HG03064 (cell line): ENCODE data around the gene FMOD.

Experiments
- ATAC-seq: cut with Tn5 transposase; IDR thresholded peaks from one replicate; pipeline ENCODE4 v1.9.1; 2021; ENCODE audit warnings: low read depth; ENCODE audit not compliant: unreplicated experiment

Gene FMOD

DNA sequence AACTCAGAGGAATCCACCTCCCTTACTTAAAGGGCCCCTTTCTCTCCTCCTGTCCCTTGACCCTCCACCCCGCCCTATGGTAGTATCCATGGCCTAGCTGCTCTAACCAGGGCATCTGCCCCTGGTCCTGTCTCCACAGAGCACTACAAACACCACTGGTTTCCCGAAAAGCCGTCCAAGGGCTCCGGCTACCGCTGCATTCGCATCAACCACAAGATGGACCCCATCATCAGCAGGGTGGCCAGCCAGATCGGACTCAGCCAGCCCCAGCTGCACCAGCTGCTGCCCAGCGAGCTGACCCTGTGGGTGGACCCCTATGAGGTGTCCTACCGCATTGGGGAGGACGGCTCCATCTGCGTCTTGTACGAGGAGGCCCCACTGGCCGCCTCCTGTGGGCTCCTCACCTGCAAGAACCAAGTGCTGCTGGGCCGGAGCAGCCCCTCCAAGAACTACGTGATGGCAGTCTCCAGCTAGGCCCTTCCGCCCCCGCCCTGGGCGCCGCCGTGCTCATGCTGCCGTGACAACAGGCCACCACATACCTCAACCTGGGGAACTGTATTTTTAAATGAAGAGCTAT is 43.9 kb downstream of the FMOD start:
- ATAC-seq = no peak

DNA sequence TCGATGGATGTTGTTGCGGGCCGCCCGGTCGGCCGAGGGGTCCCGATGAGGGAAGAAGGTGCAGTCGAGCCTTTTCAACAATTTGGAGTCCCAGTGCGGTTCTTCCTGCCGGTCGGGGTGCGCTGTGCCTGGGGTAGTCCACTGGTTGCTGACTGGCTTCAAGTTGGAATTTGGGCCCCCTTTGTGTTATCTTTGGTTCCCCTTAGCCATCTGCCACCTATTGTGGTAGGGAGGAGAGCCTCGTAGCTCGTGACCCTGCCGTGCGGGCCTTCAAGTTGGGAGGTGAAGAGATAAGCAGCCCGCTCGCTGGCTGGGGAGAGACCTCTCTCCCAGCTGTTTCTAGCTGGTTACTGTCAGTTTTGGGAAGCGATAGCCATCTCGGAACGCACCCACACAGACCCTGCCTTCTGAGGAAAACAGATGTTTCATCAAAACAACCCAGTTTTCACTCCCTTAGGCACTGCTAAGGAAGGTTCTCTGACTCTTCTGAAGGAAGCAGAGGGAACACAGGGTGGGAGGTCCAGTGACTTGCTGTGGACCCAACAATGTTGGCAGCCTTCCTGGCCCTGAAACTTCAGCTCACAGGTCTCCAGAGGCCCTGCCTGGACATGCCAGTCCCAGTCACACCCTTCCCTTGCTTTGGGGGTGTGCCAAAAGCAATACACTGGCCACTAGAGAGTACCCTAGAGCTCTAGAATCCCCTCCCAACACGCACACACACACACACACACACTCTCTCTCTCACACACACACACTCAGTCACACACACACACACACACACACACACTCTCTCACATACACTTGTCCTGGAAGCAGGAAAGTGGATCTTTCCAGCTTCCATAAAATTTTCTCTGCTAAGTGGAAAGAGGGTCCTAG is 44.6 kb downstream of the FMOD start:
- no peak for ATAC-seq

DNA sequence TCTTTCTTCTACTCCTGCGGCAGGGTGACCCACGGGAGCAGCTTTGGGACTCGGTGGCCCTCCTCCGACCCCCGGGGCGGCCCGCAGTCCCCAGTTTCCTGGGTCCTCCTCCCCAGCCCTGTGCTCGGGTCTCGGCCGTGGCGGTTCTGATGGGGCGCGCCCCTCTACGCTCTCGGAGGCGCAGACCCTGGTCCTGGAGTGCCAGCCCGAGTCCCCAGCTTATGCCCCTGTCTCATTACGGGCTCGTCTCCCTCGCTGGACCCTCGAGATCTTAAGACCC is 45.2 kb downstream of the FMOD start:
- peak; percentile 4 for ATAC-seq

DNA sequence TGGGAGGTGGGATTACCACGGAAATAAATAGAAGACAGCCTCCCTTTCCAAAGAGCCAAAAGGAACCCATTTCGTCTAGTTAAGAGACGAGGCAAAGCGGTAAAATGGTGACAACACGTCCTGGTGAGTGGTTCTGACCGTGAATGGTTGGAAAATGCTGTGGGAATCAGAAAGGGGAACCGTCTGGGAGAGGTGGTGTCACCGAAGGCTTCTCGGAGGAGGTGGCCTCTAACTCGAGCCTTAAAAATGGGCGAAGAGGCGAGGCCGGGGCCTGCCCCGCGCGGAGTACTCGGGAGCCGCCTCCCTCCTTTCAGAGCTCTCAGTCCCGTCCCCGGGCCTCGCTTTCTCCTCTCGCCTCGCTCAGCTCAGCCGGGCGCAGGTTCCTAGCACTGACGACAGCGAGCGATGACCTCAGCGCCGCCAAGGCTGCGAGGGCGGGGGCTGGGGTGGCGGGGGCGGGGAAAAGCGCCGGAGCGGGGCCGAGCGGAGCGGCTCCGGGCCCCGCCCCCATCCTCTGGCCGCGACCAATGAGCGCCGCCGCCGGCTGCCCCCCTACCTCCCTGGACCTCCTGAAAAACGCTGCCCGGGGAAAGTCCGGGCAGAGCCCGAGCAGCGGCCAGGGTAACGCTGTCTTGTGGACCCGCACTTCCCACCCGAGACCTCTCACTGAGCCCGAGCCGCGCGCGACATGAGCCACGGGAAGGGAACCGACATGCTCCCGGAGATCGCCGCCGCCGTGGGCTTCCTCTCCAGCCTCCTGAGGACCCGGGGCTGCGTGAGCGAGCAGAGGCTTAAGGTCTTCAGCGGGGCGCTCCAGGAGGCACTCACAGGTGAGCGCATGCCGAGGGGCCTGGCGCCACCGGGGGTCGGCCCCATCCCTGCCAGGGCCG is 45.8 kb downstream of the FMOD start, which contains the start of gene BTG2:
Gene BTG2, plus strand, starts transcription at position 601 of the 890 bp plus-strand sequence. Its CDS starts 88 bp downstream, at position 689.
- ATAC-seq = peak; percentile 70

DNA sequence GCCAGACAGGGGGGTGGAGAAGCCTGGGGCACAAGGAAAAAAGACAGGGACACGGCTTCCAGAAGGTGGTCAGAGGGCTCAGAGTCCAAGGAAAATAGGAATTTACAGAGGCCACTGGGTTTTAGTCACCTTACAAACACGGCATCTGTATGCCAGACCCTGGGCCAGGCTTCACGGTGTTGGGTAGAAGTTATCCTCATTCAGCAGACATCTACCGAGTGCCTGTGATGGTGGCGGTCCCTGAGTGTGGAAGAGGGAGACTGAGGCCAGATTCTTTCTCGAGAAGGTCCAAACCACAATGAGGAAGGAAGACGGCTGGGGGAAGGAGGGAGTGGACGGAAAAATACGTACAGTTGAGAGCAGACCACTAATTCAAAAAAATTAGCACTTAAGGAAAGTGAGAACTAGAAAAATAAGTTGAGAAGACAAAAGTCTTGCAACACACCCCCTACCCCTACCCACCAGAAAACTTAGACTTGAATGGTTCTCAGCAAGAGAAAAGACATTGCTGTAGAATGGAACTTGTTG is 46.5 kb downstream of the FMOD start:
- ATAC-seq = no peak

DNA sequence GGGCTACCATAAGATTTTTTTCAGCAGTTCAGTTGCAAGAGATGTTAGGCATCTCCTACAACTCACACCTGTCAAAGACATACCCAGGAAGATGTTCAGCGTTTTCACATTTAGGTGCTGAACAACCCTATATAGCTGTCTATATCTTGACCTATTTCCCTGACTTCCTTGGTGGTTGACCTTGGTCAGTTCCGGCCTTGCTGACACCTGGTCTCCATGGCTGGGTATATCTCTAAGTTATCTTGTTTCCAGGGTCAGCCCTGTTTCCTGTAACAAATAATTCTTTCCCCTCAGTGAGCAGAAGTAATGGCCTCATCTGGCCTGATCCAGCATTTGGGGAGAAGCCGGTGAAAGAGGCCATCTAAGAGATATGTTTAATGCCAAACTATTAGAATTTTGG is 48.0 kb downstream of the FMOD start:
- ATAC-seq = no peak

DNA sequence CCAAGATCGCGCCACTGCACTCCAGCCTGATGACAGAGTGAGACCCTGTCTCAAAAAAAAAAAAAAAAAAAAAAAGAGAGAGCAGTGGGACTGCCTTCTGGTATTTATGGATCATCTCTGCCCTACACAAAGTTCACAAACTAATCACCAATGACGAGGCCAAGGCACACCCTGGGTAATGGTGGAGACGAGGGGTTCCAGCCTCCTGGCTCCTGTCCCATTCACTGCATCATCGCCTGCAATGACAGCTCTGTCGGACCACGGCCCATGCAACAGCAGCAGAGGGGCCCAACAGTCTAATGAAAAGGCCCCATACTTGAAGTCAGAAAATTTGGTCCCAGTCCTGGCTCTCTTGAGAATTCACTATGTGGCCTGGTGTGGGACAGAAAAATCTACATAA is 48.5 kb downstream of the FMOD start:
- no peak for ATAC-seq

DNA sequence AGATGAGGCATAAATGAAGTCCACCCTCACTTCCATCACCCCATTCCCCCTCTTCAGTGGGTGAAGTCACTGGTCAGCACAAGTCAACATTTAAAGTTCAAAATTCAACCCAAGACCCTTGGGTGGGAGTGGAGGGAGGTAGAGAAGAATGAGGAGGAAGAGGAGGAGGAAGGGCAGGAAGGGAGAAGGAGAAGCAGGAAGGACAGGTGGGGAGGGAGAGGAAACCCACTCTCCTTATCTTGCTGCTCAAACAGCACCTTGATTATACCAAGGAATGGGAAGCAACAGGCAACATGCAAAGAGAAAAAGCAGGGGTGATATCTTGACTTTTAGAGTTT is 49.6 kb downstream of the FMOD start:
- ATAC-seq = no peak

DNA sequence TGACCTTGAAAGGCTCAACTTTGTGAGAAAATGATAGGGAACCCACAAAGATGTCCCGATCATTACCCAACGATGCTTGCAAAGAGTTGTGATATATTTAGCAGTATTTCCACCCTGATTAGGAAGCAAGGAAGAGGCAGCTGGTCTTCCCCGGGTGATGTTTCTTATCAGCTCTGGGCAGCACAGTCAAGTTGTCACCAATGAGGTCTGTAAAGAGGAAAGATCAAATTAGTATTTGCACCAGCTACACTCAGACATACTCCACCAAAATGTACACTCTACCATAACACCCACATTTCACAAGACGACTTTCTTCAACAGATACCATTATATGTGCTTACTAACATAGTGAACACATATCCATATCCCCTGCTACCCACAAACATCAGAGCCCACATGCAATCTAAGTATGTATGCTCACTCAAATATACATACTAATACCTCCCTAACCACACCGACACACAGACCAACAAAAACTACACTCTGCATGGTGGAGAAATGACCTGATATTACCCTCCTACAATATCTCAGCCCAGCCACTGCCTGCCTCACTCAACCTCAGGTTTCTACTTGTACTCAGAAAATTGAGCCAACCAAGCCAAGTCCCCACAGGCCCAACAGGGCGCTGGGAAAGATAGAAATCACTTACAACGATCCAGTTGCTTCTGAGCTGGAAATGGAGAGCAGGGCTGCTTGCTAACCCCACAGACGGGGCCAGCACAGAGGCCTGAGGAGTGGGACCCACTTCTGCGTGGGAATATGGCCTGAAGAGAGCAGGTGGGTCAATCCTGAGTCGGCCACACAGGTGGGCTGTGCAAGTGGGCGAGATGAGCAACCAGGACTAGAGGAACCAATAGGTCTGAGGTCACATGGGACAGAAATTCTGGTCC is 50.2 kb downstream of the FMOD start:
- ATAC-seq = no peak

DNA sequence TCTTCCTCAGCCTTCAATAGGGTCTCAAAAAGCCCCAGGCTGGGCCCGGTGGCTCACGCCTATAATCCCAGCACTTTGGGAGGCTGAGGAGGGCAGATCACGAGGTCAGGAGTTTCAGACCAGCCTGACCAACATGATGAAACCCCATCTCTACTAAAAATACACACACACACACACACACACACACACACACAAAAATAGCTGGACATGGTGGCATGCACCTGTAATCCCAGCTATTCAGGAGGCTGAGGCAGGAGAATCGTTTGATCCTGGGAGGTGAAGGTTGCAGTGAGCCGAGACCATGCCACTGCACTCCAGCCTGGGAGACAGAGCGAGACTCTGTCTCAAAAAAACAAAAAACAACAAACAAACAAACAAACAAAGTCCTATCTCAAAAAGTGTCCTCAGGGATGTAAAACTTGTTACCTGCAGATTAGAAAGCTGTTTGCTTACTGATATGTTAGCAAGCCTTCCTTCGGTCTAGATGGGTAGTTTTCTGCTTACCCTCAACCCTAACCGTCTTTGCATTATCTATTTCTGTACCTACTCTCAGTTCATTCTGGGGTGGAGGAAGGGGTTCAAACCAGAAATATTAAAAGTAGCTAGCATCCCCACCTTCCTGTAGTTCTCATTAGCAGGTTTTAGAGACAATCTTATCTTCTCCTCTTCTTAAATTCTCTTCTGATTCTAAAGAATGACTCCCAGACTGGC is 51.0 kb downstream of the FMOD start:
- peak; percentile 40 for ATAC-seq

DNA sequence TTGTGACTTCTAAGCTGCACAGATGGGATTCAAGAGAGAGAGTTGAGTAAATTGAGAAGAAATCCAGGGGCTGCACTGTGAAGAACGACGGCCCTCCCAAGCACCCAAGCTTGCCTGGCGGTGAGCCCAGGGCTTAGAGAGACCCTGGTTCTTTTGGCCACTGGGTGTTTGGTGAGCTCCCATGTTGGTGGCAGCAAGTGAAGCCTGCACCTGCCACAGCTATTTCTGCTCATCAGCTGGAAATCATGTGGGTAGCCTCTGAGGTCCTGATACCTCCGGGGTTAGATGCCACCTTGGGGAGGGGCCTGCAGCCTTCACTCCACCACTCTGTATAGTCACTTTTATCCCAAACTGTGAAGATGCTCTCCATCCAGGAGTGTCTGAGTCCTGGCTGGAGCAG is 51.8 kb downstream of the FMOD start:
- ATAC-seq = no peak

DNA sequence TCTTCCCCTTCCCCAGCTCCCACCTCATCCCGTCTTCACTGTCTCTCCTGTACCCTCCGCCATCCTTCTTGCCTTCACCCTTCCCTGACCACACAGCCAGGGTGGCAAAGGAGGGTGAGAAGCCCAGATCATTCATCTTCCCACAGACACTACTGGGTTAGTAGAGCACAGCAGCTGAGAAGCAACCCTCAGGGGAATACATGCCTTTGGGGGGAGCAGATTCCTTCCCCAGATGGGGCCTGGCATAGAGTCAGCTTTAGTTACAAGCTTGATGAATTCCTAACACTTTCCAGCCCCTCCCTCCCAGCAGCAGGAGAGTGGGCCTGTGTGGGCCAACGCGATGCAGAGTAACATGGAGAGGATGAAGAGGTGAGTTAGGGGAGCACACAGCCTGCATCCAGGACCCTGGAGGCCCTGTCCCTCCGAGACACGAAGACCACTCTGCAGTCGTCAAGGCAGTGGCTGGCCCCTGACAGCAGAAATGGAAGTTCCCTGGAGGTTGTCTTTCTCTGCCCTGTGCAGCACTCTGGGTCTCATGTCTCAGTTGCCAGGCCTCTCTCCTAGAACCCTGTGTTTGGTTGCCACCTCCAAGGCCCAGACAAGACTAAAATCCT is 54.4 kb downstream of the FMOD start:
- no peak for ATAC-seq

DNA sequence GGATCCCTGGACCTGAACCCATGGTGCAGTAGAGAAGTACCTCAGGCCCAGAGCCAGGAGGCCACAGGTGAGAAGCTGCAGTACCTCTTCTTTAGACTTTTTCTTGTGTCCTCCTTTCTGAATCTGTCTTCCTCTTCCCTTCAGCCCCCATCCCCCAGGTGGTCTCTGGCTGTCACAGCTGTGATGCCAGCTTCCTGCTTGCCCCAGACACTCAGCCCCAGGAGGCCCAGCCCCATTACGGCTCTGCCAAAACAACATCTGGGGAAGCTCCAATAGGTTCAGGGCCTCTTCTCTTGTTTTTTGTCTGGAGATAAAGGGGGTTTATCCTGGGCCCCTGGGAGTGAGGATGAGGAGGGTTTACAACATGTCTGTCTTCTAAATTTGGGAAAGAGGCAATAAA is 55.1 kb downstream of the FMOD start:
- no peak for ATAC-seq

DNA sequence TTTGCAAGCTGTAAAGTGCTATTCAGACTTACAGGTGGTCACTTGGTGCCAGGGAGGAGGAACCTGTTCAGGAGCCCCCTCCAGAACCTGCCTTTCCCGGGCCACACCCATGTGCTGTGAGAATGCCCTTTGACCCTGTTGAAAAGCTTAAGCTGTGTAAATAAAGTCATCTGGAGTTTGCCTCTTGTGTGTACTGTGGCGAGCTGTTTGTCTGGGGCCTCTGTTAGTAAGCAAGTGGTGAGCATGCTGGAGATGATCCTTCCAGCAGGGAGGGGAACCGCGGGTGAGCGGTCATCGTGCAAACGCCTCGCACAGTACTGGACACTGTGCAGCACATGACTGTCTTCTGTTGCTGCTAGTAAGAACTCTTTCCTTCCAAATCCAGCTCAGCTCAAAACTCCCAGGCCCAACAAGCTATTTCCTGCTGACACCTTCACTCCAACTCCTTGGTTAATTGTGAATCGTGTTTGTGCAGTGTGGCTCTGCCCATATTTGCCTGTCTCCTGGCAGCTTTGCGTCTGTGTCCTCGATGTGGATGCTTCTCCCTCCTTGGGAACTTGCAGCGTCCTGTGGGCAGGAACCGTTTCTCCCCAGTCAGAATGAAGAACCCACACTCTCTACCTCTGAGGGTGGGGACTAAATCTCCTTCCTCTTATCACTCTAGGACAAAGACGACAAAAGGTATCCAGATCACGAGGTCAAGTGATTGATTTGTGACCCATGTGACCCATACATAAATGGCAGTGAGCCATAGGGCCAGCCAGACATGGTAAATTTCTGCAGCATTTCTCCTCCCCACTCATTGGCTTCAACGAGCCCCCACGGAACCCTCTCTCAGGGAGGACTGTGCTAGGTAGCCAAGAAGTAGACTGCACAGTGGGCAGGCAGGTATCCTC is 59.5 kb downstream of the FMOD start:
- ATAC-seq = no peak
